Measurements from ENCODE around the gene FOXP2. TPM values are rescaled to one million over a fixed set of nuclear protein-coding genes. Genes with fewer than 3 reads are reported as not detected.

FOXP2 gene
- total and polyA plus RNA-seq, 2 of the 13 experiments (the other 11 are each of a cell fraction or from before 2014, with no cell fraction given) = 0.90 TPM; not detected in 1

- TF ChIP-seq CREM (IDR thresholded peaks at IDR 0.05) (no peak), CREM (CRISPR knock-in tag; IDR thresholded peaks at IDR 0.05) (no peak), ZNF501 (CRISPR knock-in tag; IDR thresholded peaks at IDR 0.05) (no peak), ZNF776 (CRISPR knock-in tag; IDR thresholded peaks at IDR 0.05) (no peak), ZNF383 (CRISPR knock-in tag; IDR thresholded peaks at IDR 0.05; ENCODE audit: borderline replicate concordance) (no peak)
These were observed 205.6 kb downstream of the FOXP2 start (continued) for GRCh38 chr7:114620208-114620607.

- Histone ChIP-seq H3K36me3 (replicated peaks in 1 of 2; ENCODE audit: control insufficient read depth in 1 of 2, insufficient read depth in 2 of 2, low read length in 2 of 2) (no peaks in the 10 kb centered on the region), H2AFZ (ENCODE audit: low read length) (no peak overlapping the region), H3K27ac (ENCODE audit: extremely low read length, insufficient read depth, low read length) (no peak overlapping the region), H3K4me1 (ENCODE audit: insufficient read depth, low read length) (no peaks in the 10 kb centered on the region), H3K4me3 (replicated peaks in 1 of 3; ENCODE audit: insufficient read depth in 1 of 3, low read depth in 2 of 3, low read length in 3 of 3) (no peak overlapping the region), H3K9ac (ENCODE audit: insufficient read depth, low read depth, low read length) (no peak overlapping the region), H3K4me2 (ENCODE audit: low read depth, low read length) (no peak overlapping the region), H3K9me3 (ENCODE audit: low read length) (no peaks in the 10 kb centered on the region), H4K20me1 (ENCODE audit: insufficient read depth, low read length) (no peaks in the 10 kb centered on the region), H3K79me2 (ENCODE audit: insufficient read depth, low read length) (no peaks in the 10 kb centered on the region), H3K27me3 (ENCODE audit: control insufficient read depth in 1 of 2, insufficient read depth in 2 of 2, low read length in 2 of 2) (no peaks in the 10 kb centered on the region)
- TF ChIP-seq ZNF768 (CRISPR knock-in tag; IDR thresholded peaks at IDR 0.05) (no peak), TARDBP (CRISPR knock-in tag; IDR thresholded peaks at IDR 0.05) (no peak), PHF5A (CRISPR knock-in tag; IDR thresholded peaks at IDR 0.05; ENCODE audit: low read depth, unreplicated experiment) (no peak), ZNF713 (CRISPR knock-in tag; IDR thresholded peaks at IDR 0.05) (no peak), PATZ1 (CRISPR knock-in tag; IDR thresholded peaks at IDR 0.05) (no peak), ZNF136 (CRISPR knock-in tag; IDR thresholded peaks at IDR 0.05; ENCODE audit: low read depth) (no peak), THYN1 (CRISPR knock-in tag; IDR thresholded peaks at IDR 0.05; ENCODE audit: borderline replicate concordance, low read depth) (no peak), ZC3H4 (CRISPR knock-in tag; IDR thresholded peaks at IDR 0.05; ENCODE audit: borderline replicate concordance) (no peak)
- intact Hi-C loops (cut with micrococcal nuclease; ENCODE audit: unreplicated experiment) = no loop called here
- ChIA-PET POLR2A (no interaction called here), CTCF (ENCODE audit: low intra/inter-chr PET ratio, low total read pairs) (no interaction called here)
- 0% methylated on average over 1 of the region's 1 CpG for WGBS (ENCODE audit: low lambda C conversion rate)
- DNase-seq (ENCODE audit: low spot score) (no peak), ATAC-seq (no peak), FAIRE-seq (no peak)
- in situ Hi-C loops (cut with HindIII; ENCODE audit: extremely low pct_ligation_motif_present, low pct_unique_long_range_greater_than_20kb) = no loop called here
- no TSS peak for BruUV-seq (replicated peaks)
These were observed 207.6 kb downstream of the FOXP2 start for GRCh38 chr7:114622221-114622620.
